HG03175 (cell line): ENCODE measurements around the gene FCGR3A.
"Not testable (repeated sequence)": the region's sequence is repeated elsewhere in the genome, so short reads cannot be mapped to it uniquely, and the experiment has no call there.

Source experiments
- ATAC-seq: cut with Tn5 transposase; IDR thresholded peaks from one replicate; pipeline ENCODE4 v1.9.1; 2021; ENCODE audit warnings: mild to moderate bottlenecking, moderate library complexity; ENCODE audit not compliant: unreplicated experiment

The FCGR3A gene

DNA sequence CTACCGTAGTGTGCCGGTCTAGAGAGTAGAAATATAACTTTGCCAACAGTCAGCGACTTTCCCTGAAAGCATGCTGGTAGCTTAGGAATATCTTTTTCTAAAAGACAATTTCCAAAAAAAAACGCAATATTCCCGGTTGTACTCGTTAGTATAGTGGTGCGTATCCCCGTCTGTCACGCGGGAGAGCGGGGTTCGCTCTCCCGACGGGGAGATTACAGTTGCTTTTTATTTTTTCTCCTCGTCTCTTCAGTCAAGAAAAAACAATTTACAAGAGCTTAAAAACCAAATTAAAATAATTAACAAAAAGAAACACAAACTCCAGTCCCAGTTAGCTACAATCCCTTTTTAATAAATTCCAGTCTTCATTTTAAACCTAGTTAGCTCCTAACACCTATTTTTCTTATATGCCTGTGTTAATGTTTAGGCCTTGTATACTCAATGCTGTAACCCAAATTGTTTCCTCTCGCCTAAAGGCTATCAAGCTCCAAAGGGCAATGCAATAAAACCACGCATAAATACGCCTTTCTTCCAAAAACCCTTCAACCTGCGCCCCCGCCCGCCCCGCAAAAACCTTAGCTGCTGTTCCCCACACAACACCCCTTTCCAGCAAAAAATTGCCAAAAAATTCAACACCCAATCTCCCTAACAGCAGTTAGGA, 17.5 kb downstream of the FCGR3A start:
- ATAC-seq = no peak

DNA sequence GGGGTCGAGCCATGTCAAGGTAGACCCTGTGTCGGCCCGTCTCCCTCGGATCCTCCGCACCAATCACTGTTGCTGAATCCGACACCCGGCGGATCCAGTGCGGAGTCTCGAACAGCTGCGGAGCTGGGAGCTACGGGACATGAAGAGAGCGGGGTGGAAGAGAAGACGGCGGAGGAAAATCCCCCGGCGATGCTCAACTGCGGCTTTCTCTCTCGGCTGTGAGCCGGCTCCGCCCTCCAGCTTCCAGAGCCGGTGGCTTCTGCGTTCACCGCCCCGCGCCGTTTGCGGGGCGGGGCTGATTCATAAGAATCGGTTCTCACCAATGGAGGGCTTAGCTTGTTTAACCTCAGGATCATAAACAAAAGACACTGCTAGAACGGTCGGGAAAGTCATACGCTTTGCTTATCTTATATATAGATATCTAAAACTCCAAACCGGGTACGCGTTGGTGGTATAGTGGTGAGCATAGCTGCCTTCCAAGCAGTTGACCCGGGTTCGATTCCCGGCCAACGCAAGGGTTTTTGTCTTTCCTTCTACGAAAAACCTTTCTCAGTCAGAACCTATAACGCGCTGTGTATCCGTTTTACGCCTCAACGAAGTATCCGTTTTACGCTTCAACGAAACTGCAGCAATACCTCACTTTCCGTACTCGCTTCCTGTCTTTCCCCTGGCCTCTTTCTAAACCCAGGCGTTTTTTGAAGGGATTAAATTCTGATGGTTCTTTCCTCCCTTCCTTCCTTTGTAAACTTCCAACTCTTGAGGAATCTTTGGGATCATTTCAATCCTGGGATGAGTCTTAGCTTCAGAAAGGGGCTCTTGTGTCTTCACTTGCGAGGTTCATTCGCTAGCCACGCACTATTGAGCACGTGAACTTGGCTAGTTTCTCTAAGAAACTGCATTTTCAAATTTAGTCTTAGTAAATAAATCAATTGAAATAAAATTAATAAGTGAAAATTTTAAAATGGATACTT, 18.7 kb downstream of the FCGR3A start:
- peak; percentile 71 for ATAC-seq

DNA sequence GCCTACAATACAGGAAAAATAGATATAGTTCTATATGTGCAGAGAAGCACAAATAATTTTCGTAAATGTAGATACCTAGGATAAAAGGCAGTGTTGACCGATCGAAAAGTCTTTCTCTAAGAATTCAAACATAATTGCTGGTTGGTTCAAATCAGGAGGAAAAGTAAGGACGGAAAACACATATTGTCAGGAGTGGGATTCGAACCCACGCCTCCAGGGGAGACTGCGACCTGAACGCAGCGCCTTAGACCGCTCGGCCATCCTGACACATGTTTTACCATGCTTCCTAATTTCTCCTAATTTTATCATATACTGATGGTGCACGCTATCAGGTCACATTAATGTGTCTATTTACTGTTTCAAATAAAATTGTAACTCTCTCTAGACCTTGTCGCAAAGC, 19.5 kb downstream of the FCGR3A start:
- ATAC-seq = peak; percentile 39

DNA sequence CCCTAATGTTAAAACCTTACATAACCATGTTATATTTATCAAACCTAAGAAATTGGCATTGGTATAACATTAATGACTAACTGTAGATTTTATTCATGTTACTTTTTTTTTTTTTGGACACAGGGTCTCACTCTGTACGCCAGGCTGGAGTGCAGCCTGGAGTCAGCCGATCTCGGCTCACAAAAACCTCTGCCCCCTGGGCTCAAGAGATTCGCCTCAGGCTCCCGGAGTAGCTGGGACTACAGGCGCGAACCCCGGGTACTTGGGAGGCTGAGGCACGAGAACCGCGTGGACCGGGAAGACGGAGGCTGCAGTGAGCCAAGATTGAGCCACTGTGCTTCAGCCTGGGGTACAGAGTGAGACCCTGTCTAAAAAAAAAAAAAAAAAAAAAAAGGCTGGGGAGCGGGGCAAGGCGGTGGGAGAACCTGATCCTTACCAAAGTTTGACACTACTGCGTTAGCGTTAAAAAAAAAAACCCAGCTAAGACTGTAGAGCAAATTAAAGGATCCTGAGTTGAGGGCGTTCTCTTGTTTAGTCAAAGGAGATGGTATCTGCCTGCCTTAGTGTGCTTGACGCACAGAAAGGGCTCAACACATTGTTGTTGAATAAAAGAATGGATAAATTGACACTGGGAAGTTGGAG, 20.0 kb downstream of the FCGR3A start:
- ATAC-seq = not testable (repeated sequence)

DNA sequence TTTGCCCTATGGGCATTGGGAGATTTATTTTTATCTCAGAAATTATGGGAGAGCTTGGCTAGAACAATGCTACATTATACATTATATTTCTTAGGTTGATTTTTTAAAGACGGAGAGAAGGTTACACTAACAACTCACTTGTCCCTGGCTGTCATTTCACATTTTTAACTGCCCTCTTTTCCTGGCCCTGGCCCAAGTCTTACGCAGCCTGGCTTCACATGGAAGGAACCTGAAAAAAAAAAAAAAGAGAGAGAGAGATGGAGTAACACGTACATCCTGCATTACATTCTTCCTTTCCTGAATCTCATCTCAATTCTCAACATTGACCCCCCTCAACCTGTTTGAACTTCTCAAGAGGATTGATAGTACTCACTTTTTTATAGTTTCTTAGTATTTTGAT, 21.1 kb downstream of the FCGR3A start:
- ATAC-seq = not testable (repeated sequence)

DNA sequence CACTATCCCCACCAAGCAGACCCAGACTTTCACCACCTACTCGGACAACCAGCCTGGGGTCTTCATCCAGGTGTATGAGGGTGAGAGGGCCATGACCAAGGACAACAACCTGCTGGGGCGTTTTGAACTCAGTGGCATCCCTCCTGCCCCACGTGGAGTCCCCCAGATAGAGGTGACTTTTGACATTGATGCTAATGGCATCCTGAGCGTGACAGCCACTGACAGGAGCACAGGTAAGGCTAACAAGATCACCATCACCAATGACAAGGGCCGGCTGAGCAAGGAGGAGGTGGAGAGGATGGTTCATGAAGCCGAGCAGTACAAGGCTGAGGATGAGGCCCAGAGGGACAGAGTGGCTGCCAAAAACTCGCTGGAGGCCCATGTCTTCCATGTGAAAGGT, 23.7 kb downstream of the FCGR3A start:
- ATAC-seq = not testable (repeated sequence)

DNA sequence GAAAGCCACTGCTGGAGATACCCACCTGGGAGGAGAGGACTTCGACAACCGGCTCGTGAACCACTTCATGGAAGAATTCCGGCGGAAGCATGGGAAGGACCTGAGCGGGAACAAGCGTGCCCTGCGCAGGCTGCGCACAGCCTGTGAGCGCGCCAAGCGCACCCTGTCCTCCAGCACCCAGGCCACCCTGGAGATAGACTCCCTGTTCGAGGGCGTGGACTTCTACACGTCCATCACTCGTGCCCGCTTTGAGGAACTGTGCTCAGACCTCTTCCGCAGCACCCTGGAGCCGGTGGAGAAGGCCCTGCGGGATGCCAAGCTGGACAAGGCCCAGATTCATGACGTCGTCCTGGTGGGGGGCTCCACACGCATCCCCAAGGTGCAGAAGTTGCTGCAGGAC, 24.3 kb downstream of the FCGR3A start:
- ATAC-seq = not testable (repeated sequence)

DNA sequence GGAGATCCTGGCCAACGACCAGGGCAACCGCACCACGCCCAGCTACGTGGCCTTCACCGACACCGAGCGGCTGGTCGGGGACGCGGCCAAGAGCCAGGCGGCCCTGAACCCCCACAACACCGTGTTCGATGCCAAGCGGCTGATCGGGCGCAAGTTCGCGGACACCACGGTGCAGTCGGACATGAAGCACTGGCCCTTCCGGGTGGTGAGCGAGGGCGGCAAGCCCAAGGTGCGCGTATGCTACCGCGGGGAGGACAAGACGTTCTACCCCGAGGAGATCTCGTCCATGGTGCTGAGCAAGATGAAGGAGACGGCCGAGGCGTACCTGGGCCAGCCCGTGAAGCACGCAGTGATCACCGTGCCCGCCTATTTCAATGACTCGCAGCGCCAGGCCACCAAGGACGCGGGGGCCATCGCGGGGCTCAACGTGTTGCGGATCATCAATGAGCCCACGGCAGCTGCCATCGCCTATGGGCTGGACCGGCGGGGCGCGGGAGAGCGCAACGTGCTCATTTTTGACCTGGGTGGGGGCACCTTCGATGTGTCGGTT, 24.8 kb downstream of the FCGR3A start:
- peak; percentile 26 for ATAC-seq

DNA sequence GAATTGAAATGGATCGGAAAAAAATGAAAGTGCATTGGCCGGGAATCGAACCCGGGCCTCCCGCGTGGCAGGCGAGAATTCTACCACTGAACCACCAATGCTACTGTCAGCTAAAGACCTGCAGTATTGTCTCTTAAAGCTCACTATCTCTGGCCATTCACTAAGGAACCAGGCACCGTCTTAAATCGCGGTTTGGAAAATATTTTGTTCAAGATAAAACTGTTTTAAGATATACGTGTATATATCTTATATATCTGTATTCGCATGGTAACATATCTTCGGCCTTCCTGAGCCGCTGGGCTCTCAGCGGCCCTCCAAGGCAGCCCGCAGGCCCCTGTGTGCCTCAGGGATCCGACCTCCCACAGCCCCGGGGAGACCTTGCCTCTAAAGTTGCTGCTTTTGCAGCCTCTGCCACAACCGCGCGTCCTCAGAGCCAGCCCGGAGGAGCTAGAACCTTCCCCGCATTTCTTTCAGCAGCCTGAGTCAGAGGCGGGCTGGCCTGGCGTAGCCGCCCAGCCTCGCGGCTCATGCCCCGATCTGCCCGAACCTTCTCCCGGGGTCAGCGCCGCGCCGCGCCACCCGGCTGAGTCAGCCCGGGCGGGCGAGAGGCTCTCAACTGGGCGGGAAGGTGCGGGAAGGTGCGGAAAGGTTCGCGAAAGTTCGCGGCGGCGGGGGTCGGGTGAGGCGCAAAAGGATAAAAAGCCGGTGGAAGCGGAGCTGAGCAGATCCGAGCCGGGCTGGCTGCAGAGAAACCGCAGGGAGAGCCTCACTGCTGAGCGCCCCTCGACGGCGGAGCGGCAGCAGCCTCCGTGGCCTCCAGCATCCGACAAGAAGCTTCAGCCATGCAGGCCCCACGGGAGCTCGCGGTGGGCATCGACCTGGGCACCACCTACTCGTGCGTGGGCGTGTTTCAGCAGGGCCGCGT, 25.5 kb downstream of the FCGR3A start, which contains the start of gene HSPA6:
Gene HSPA6, plus strand, starts transcription at position 724 of the 925 bp plus-strand sequence. Its CDS starts 119 bp downstream, at position 843.
- ATAC-seq = peak; percentile 61

DNA sequence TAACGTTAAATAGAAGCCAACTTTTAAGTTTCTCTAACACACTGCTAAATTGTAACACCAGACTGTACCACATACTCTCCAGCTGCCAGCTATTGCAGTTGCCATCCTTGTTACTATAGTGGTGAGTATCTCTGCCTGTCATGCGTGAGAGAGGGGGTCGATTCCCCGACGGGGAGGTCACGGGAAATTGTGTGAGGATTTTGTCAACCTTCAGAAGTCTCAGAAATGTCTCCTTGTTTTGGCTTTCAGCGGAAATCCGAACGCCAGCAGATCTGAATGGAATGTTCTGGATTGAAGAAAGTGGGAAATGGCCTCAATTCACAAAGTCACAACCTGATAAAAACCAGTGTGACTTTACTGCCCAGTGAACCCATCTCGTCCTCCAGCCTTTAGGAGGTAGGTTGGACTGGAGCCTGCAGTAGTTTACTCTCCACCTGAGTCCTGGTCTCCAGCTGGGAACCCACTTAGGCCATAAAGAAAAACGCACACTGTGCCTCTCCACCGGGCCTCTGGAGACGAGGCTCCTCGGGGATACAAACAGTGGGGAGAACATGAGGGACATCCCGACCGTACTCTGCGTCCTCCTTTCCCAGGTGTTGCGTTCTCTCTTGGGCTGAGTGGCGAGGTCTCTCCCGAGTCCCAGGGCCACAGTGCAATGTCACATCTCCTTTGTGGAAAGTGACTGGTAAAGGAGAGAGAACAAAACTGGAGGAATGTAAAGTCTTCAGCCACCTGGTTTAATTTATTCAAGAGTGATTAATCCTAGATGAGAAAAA, 26.4 kb downstream of the FCGR3A start:
- not testable (repeated sequence) for ATAC-seq

DNA sequence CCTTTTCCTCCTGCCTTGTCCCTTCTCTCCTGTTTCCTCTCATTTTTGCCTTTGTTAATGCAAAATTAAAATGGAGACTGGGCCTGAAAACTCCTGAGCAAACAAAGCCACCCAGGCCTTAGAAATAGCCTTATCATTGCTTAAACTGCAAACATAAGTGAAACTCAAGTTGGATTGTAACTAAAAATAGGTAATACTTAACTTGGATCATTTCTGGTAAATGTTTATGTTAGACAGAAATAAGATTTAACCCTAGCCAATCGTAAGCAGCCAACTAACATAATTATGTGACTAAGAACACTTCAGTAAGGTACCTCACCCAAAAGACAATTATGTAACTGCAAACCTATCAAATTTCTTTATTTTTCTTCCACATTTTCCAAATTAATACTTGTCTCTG, 35.7 kb downstream of the FCGR3A start:
- ATAC-seq = not testable (repeated sequence)

DNA sequence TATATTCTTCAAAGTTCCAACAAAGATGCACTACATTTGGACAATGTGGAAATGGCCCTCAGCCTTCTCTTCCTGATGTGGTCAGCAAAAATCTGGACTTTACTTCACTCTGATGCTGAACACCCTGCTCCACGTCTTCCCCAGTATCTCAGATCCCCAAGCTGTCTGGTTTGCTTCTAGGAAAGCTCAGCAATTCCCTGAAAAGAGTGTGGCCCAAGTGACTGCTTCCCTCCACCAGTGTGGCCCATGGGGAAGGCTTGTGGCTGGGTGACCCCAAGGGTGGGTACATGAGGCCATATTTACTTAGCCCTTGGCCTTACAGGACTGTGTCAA, 36.2 kb downstream of the FCGR3A start:
- ATAC-seq = not testable (repeated sequence)

DNA sequence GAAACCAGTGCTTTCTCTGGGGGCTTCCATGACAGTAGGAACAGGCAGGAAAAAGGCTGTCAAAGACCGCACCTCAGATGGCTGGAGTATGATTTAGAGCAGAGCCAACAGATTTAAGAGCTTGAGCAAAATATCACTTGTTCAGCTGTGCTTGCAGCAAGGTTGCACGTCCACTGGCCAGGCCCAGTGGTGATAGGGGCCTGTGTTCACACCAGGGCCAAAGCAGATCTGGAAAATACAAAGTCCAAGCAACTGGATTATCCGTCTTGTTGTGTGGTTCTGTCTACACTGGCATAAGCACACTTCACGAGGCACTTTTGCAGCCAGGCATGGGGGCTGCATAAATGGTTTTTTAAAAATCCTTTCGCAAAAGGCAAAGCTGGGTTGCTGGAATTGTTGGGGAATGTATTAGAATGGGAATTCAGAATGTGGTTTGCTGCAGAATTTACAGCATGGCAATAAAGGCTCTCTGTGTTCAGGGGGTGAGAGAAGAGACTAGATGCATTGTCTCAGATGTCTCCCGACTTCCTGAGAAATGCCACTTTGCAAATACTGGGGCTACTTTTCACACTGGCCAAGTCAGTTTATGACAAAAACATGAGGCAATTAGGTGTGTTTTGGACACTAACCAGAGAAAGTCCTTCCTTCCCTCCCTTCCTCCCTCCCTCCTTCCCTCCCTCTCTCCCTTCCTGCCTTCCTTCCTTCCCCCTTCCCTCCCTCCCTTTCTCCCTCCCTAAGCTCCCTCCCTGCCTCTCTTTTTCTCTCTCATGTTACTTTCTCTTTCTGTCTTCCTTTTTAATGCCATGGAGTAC, 36.8 kb downstream of the FCGR3A start:
- ATAC-seq = not testable (repeated sequence)

DNA sequence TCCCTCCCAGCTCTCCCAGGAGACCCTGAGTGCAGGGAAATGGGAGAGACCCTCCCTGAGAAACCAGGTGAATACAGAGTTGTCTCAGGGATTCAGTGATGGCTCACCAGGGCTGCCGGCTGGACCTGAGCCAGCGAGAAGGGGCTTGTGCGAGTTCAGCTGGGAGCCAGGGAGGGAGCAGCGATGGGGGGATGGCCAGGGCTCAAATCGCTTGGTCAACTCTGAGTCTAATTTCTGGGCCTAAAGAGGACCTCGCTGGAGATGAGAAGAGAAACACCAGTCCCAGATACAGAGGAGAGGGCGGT, 37.9 kb downstream of the FCGR3A start:
- ATAC-seq = no peak

DNA sequence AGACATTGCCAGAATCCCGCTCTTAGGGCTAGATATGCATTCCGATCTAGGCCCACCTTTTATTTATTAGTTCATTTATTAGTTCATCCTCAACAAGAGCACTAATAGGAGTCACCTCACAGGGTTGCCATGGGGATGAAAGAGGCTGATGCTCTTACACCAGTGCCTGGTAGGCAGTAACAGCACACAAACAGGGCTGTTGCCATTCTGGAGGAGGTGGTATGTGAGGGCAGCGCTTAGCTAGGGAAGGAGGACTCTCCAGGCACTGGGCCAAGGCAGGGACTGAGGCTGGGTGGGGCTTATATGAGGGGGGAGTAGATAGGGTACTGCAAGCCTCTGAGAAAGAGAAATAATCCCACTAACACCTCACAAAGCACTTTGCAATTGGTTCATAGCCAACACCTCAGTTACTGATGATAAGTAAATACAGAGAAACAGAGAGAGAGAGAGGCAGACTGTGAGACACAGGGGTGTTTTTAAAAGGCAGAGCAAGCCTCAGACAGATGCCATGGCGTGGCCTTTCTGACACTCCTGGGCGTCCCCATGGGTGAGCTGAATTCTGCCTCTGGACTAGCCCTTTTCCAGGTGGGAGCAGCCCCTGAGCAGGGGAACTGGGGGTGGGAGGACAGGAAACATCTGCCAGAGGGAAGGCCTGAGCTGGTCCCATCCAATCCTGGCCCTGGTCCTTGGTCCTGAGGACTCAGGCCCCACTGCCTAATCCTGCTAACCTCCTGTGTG, 38.4 kb downstream of the FCGR3A start:
- ATAC-seq = no peak

DNA sequence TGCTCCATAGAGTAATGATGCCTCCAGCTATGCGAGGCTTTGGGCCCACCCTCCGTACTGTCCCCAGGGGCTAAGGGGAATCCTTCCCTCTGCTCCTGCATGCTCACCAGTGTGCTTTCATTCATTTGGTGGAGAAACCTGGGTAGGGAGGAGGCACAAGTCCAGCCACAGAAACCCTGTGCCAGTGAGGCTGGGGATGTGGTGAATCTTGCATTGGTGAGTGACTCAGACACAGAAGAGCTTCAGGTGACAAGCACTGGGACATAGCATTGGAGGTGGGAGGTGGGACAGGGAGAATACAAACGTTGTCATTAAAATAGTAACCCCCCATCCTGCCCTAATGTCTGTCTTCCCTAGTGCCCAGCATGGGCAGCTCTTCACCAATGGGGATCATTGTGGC, 39.1 kb downstream of the FCGR3A start:
- ATAC-seq = no peak

DNA sequence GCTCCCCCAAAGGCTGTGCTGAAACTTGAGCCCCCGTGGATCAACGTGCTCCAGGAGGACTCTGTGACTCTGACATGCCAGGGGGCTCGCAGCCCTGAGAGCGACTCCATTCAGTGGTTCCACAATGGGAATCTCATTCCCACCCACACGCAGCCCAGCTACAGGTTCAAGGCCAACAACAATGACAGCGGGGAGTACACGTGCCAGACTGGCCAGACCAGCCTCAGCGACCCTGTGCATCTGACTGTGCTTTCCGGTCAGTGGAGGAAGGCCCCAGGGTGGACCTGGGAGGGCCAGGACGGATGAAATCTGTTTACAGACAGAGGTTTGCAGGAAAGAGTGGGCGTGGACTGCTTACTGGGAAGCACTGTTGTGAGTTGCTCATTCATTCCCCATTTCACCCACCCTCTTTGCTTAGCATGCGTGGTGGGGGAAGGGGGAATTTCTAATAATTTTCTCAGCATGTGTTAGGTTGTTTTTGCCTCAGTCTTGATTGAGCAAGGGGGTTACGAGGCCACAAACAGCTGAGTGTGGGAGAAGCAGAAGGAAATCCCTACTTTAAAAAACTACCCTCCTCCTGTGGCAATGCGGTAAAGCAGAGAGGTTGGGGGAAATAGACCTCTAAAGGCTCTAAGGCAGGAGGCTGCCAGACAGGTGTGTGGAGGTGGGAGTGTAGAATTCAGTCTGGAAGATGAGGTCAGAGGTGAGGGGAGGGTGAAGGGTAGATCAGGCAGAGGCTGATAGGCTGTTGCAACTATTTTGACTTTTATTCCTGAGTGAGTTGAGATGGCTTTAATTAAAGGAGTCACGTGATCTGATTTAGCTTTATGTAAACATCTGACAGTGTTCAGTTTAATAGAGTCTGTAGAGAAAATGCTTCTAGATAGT, 43.0 kb downstream of the FCGR3A start:
- no peak for ATAC-seq
